Stimulated activated naive CD8-positive, alpha-beta T cell treated with anti-CD3 and anti-CD28 coated beads, Interleukin-15, Interleukin-2, amounts not matched to agents 100 ng/mL and 50 ng/mL, for 24 hours (primary cell): ENCODE data around the gene SCG2.

ENCODE experiments used
- H3K27ac Mint-ChIP-seq: one replicate; pipeline ENCODE4 v1.8.0; 2021; ENCODE audit warnings: mild to moderate bottlenecking, mixed read lengths
- H3K27me3 Mint-ChIP-seq: one replicate; pipeline ENCODE4 v1.8.0; 2021; ENCODE audit warnings: mixed read lengths
- H3K36me3 Mint-ChIP-seq: one replicate; pipeline ENCODE4 v1.8.0; 2021; ENCODE audit warnings: low read depth, mixed read lengths
- H3K4me1 Mint-ChIP-seq: one replicate; pipeline ENCODE4 v1.8.0; 2021; ENCODE audit warnings: low read depth, mixed read lengths
- H3K4me3 Mint-ChIP-seq: one replicate; pipeline ENCODE4 v1.8.0; 2021; ENCODE audit warnings: mild to moderate bottlenecking, mixed read lengths
- H3K9me3 Mint-ChIP-seq: one replicate; pipeline ENCODE4 v1.8.0; 2021; ENCODE audit warnings: mixed read lengths

SCG2 gene

DNA sequence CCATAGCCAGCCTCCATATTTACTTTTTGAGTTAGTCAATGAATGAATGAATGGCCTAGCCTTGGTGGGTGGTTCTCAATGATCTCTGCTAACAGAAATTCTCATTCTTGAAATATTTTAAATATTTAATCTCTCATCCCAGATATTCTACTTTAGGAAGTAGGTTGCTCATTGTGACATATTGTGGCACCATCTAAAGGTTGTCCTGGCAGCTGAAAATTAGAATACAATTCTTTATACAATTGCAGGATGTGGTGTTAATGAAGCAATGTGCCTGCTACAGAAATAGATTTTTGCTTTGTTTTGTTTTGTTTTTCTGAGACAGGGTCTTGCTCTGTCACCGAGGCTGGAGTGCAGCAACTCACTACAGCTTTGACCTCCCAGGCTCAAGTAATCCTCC lies 35.8 kb downstream of the SCG2 start:
- no peak overlapping the region for H3K4me3 Mint-ChIP-seq
- H3K27me3 Mint-ChIP-seq = no peaks in the 10 kb centered on the region
- no peaks in the 10 kb centered on the region for H3K36me3 Mint-ChIP-seq
- no peaks in the 10 kb centered on the region for H3K4me1 Mint-ChIP-seq
- no peak overlapping the region for H3K27ac Mint-ChIP-seq
- H3K9me3 Mint-ChIP-seq = no peaks in the 10 kb centered on the region

DNA sequence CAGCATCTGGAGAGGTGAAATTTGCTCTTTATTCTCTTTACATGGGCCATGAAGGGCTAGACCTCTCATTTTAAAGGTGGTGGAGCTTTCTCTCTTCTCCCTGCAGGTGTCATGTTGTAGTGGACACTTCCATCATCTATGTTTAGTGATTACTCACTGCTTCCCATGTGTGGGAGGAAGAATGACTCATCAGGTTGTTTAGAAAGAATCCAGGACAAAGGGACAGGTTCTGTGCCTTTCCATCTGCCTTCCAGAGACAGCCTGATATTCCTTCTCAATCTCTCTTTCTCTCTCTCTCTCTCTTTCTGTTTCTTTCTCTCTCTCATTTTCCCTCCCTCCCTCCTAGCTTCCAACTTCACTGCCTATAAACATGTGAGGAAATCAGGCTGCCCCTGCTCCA lies 38.7 kb downstream of the SCG2 start:
- Mint-ChIP-seq H3K27me3 (no peaks in the 10 kb centered on the region), H3K4me3 (no peak overlapping the region)

DNA sequence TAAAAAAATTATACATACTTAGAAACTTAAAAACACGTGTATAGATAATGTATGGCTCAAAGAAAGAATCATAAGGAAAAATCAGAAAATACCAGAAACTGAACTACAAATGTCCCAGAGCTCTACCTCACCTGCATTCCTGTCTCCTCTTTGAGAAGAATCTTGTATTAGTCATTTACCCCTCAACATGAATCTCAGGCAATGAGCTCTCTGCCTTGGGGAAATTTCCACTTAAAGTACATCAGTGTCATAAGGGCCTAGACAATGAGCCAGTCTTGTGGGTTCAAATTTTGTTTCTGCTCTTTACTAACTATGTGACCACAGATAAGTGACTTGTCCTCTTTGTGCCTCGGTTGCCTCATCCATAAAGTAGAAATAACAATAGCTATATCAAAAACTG lies 40.1 kb downstream of the SCG2 start:
- Mint-ChIP-seq H3K27ac (no peak overlapping the region), H3K36me3 (no peaks in the 10 kb centered on the region), H3K4me1 (no peaks in the 10 kb centered on the region), H3K4me3 (no peak overlapping the region), H3K9me3 (no peaks in the 10 kb centered on the region), H3K27me3 (no peaks in the 10 kb centered on the region)

More for the DNA sequence above, 38.7 kb downstream of the SCG2 start:
- no peaks in the 10 kb centered on the region for H3K9me3 Mint-ChIP-seq
- no peaks in the 10 kb centered on the region for H3K4me1 Mint-ChIP-seq
- no peak overlapping the region for H3K27ac Mint-ChIP-seq
- no peaks in the 10 kb centered on the region for H3K36me3 Mint-ChIP-seq

DNA sequence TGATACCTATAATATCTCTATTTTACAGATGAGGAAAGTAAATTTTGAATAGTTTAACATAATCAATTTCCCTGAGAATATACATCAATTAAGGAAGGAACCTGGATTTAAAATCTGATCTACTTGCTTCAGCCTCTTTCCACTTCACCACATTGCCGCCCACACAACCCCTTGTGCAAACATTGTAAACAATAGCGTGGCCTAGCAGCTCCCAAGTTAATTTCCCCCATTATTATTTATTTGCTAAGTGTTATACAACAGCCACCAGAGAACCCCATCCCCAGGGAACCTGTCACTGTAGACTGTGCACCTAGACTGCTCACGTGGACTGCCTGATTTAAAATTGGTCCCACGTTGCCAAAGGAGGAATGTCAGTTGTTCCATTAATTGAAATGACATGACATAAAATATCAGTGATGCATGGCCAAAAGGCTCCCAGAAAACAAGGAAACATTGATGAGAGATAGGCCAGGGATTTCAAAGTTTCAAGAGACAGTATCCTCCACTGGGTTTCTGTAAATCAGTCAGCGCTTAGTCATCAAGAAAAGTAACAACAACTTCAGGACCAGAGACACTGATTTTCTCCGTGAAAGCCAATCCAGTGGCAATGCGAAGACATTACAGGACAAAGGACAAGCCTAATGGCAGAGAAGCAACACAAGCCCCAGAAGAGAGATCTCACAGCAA lies 41.3 kb downstream of the SCG2 start:
- Mint-ChIP-seq H3K4me3 (no peak overlapping the region), H3K36me3 (no peaks in the 10 kb centered on the region), H3K9me3 (no peaks in the 10 kb centered on the region), H3K4me1 (no peaks in the 10 kb centered on the region), H3K27me3 (no peaks in the 10 kb centered on the region), H3K27ac (no peak overlapping the region)

DNA sequence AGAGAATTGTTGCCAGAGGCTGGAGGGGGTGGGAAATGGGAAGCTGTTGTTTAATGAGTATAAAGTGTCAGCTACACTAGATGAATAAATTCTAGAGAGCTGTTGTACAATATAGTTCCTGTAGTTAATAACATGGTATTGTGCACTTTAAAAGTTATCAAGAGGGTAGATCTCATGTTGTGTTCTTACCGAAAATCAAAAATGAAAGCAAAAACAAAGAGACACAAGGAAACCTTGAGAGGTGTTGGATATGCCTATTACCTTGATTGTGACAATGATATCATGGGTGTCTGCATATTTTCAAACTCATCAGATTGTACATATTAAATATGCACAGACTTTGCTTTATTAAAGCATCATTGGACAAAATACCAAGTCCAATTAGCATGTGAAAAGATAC lies 43.2 kb downstream of the SCG2 start:
- H3K36me3 Mint-ChIP-seq = no peaks in the 10 kb centered on the region
- H3K4me3 Mint-ChIP-seq = no peak overlapping the region
- no peaks in the 10 kb centered on the region for H3K27me3 Mint-ChIP-seq
- H3K4me1 Mint-ChIP-seq = no peaks in the 10 kb centered on the region
- H3K9me3 Mint-ChIP-seq = no peaks in the 10 kb centered on the region
- H3K27ac Mint-ChIP-seq = no peak overlapping the region

DNA sequence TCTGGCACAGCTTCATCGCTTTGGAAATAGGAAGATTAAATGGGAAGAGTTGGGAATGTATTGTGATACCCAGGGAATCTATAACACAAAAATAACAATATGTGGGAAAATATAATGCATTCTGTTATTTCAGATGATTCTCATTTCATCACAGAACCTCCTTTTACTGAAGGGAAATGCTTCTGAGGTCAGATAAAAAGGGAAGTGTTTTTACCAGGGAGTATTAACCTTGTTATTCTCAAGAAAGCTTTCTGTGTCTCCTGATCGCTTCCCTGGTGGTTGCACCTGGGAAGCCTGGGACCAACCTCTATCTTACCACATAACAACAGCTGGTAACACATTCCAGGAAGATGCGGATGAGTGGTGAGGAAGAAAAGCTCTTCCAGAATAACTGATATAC lies 47.2 kb downstream of the SCG2 start:
- no peaks in the 10 kb centered on the region for H3K36me3 Mint-ChIP-seq

GRCh38 chr2:223549215-223549614 lies 52.9 kb downstream of the SCG2 start:
- no peaks in the 10 kb centered on the region for H3K27me3 Mint-ChIP-seq
- H3K4me3 Mint-ChIP-seq = no peak overlapping the region
- no peaks in the 10 kb centered on the region for H3K9me3 Mint-ChIP-seq
- H3K27ac Mint-ChIP-seq = no peak overlapping the region
- H3K4me1 Mint-ChIP-seq = no peaks in the 10 kb centered on the region
- no peaks in the 10 kb centered on the region for H3K36me3 Mint-ChIP-seq

More for the DNA sequence above, 47.2 kb downstream of the SCG2 start:
- Mint-ChIP-seq H3K9me3 (no peaks in the 10 kb centered on the region), H3K27me3 (no peaks in the 10 kb centered on the region), H3K4me1 (no peaks in the 10 kb centered on the region), H3K27ac (no peak overlapping the region), H3K4me3 (no peak overlapping the region)

- Mint-ChIP-seq H3K4me3 (no peak overlapping the region), H3K27me3 (no peaks in the 10 kb centered on the region), H3K36me3 (no peaks in the 10 kb centered on the region), H3K27ac (no peak overlapping the region), H3K9me3 (no peaks in the 10 kb centered on the region), H3K4me1 (no peaks in the 10 kb centered on the region)
Observed at GRCh38 chr2:223548194-223548593, 54.0 kb downstream of the SCG2 start.
